Measurements from ENCODE around the gene ITGB4.
"Not testable (repeated sequence)": the region's sequence is repeated elsewhere in the genome, so short reads cannot be mapped to it uniquely, and the experiment has no call there.

The ITGB4 gene

DNA sequence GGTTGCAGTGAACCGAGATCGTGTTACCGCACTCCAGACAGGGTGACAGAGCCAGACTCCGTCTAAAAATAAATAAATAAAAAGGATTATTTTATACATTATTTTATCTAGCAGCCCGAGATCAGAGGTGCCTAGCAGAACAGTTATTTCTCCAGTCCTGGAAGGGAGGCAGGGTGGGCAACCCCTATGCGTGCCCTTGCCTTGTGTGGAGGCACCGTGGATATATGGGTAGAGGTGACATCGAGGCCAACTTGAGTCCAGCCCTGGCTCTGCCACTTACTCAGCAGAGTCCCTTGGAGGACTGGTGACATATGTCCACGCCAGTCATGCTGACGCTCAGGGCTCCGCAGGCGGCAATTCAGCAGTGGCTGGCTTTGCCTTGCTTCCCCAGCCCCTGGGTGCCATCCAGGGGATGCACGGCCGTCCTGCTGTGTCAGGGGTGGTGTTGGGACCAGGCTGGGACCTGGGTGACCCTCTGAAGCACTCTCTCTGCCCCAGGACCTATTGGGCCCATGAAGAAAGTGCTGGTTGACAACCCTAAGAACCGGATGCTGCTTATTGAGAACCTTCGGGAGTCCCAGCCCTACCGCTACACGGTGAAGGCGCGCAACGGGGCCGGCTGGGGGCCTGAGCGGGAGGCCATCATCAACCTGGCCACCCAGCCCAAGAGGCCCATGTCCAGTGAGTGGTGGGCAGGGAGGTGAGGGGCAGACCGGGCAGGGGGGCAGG is 30.6 kb downstream of the ITGB4 start:
- no peak for DNase-seq (ENCODE audit: extremely low spot score, insufficient read length, low read depth)
- no peak for FAIRE-seq

DNA sequence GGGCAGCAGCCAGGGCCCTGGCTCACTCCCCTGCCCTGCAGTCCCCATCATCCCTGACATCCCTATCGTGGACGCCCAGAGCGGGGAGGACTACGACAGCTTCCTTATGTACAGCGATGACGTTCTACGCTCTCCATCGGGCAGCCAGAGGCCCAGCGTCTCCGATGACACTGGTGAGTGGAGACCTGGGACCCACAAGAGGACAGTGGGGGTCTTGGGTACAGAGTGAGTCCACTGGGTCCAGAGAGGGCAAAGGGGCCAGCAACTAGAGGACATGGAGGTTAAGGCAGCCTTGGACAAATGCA is 31.1 kb downstream of the ITGB4 start:
- DNase-seq (ENCODE audit: extremely low spot score, insufficient read length, low read depth), result no peak
- no peak for FAIRE-seq

DNA sequence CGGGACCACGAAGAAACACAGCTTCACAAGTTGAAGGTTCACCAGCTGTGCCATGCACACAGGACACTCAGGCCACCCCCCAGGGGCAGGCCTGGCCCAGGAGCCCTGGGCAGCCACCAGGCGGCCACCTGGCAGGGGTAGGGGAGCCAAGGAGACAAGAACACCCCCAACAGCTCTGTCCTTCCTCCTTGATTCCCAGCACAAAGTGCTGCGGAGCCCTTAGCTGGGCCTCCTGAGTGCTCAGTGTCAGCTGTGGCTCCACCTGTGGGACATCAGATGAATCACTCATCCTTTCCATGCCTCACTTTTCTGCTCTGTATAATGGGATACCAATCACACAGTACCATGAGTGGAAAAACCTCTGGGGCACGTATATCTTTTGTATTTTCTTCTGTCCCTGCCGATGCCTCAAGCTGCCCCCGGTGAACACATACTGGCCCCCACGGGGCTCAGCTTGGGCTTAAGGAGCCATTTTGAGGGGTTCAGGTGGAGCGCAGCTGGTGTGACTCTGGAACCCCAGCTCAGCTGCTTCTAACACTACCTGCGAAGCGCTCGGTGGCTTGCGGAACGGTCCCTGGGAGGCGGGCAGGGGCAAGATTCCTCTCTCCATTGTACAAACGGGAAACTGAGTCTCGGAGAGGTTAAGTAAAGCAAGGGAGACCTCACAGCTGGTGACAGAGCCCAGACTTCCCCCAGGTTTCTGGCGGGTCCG is 31.7 kb downstream of the ITGB4 start:
- FAIRE-seq, result peak; percentile 81
- no peak for DNase-seq (ENCODE audit: extremely low spot score, insufficient read length, low read depth)

DNA sequence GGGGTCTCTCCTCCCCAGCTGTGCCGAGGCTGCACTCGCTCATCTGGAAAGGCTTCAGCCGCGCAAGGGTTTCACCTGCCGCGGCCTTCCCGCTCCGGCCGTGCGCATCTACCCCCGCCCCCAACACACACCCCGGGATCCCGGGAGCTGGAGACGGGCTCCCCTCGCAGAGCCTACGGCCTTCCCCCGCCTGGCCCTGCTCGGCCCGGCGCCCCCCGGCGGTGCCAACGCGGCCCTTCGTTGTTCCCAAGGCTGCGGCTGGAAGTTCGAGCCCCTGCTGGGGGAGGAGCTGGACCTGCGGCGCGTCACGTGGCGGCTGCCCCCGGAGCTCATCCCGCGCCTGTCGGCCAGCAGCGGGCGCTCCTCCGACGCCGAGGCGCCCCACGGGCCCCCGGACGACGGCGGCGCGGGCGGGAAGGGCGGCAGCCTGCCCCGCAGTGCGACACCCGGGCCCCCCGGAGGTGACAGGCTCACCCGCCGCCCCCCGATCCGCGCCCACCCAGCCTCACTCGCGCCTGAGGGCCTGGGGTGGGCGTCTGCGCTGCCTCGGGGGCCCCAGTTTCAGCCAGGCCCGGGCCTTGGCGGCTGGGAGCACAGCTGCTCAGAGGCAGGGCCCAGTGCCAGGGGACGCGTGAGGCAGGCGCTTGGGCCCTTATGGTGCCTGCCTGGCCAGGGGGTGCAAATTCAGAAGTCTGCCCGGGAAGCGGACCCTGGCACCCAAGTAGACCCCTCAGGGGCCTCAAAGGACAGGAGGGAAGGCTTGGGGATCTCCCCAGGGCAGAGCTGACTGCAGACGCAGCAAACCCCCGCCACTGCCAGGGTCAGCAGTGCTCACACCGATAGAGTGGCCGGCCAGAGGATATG is 32.5 kb downstream of the ITGB4 start:
- peak; percentile 65 for DNase-seq (ENCODE audit: extremely low spot score, insufficient read length, low read depth)
- peak; percentile 53 for FAIRE-seq

DNA sequence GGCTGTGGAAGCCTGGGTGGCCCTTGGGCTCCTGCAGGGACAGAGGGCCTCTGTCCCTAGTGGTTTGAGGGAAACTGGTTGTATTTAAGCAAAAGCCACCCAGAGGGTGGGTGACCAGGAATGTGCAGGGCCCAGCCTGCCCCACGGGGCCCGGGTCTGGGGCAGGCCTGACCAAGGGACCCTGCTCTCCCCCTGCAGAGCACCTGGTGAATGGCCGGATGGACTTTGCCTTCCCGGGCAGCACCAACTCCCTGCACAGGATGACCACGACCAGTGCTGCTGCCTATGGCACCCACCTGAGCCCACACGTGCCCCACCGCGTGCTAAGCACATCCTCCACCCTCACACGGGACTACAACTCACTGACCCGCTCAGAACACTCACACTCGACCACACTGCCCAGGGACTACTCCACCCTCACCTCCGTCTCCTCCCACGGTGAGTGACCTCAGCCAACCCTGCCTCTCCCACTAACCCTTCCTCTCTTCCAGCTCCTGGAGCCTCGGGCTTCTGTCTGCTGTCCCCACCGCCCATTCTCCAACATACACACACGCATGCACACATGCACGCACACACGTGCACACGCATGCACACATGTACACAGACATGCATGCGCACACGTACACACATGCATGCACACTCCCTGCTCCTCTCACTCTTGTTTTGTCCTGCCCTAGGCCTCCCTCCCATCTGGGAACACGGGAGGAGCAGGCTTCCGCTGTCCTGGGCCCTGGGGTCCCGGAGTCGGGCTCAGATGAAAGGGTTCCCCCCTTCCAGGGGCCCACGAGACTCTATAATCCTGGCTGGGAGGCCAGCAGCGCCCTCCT is 33.3 kb downstream of the ITGB4 start:
- DNase-seq (ENCODE audit: extremely low spot score, insufficient read length, low read depth) (no peak), FAIRE-seq (no peak)

GRCh38 chr17:75755205-75755901 is 34.1 kb downstream of the ITGB4 start:
- no peak for DNase-seq (ENCODE audit: extremely low spot score, insufficient read length, low read depth)
- FAIRE-seq, result no peak

- no peak for DNase-seq (ENCODE audit: extremely low spot score, insufficient read length, low read depth)
- FAIRE-seq, result no peak
These were observed 34.7 kb downstream of the ITGB4 start for GRCh38 chr17:75755990-75756389.

- DNase-seq (ENCODE audit: extremely low spot score, insufficient read length, low read depth) (no peak), FAIRE-seq (no peak)
These were observed 35.3 kb downstream of the ITGB4 start for GRCh38 chr17:75756451-75757085.

GRCh38 chr17:75757086-75757681 is 35.9 kb downstream of the ITGB4 start:
- DNase-seq (ENCODE audit: extremely low spot score, insufficient read length, low read depth), result no peak
- FAIRE-seq, result no peak

- DNase-seq (ENCODE audit: extremely low spot score, insufficient read length, low read depth) (no peak), FAIRE-seq (no peak)
These were observed 37.1 kb downstream of the ITGB4 start for GRCh38 chr17:75758131-75758905.

- no peak for FAIRE-seq
- DNase-seq (ENCODE audit: extremely low spot score, insufficient read length, low read depth), result no peak
These were observed 38.2 kb downstream of the ITGB4 start for GRCh38 chr17:75759457-75759856.

DNA sequence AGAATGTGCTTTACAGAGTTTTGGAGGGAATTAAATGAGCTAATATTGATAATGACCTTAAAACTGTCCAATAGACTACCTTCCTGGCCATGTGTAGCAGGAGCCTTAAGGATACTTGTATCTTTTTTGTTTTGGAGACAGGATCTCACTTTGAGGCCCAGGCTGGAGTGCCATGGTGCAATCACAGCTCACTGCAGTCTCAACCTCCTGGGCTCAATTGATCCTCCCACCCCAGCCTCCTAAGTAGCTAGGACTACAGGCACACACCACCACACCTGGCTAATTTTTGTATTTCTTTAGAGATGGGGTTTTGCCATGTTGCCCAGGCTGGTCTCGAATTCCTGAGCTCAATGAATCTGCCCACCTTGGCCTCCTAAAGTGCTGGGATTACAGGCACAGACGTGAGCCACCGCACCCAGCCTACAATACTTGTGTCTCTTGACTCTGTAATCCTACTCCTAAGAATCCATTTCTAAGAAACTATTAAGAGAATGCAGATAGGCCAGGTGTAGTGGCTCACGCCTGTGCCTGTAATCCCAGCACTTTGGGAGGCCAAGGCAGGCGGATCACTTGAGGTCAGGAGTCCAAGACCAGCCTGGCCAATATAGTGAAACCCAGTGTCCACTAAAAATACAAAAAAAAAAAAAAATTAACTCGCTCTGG is 38.9 kb downstream of the ITGB4 start:
- not testable (repeated sequence) for DNase-seq (ENCODE audit: extremely low spot score, insufficient read length, low read depth); FAIRE-seq

DNA sequence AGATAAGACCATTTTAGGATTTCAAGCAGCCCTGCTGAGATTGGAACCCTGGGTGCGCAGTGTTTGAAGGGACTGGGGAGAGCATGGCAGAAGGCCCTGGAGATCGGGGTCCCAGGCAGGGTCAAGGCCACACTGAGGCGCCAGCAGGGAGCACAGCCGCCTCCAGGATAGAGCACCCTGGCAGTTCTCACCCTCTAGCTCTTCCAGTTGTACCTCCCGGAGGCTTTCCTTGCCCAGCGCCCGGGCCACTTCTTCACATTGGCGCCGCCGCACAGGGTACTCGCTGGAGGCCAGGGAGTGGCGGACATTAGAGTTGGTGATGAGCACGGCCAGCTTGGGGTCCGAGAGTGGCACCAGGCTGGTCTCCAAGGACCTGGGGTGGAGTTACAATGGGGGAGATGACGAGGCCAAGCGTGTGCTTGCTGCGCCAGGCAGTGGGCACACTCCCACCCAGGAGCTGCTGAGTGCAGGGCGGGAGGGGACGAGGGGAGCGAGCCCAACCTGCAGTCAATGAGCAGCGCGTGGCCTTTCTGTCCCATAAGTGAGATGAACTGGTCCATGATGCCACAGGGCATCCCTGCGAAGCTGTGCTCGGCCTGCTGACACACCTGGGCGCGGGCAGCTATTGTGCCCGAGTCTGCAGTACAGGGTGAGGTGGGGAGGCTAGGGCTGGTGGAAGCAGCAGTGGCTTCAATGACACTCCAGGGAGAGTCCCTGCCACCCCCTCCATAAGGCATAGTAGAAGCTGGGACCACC is 41.4 kb downstream of the ITGB4 start:
- no peak for FAIRE-seq
- DNase-seq (ENCODE audit: extremely low spot score, insufficient read length, low read depth), result no peak

- FAIRE-seq, result no peak
- no peak for DNase-seq (ENCODE audit: extremely low spot score, insufficient read length, low read depth)
These were observed 42.0 kb downstream of the ITGB4 start for GRCh38 chr17:75763269-75763607.

DNA sequence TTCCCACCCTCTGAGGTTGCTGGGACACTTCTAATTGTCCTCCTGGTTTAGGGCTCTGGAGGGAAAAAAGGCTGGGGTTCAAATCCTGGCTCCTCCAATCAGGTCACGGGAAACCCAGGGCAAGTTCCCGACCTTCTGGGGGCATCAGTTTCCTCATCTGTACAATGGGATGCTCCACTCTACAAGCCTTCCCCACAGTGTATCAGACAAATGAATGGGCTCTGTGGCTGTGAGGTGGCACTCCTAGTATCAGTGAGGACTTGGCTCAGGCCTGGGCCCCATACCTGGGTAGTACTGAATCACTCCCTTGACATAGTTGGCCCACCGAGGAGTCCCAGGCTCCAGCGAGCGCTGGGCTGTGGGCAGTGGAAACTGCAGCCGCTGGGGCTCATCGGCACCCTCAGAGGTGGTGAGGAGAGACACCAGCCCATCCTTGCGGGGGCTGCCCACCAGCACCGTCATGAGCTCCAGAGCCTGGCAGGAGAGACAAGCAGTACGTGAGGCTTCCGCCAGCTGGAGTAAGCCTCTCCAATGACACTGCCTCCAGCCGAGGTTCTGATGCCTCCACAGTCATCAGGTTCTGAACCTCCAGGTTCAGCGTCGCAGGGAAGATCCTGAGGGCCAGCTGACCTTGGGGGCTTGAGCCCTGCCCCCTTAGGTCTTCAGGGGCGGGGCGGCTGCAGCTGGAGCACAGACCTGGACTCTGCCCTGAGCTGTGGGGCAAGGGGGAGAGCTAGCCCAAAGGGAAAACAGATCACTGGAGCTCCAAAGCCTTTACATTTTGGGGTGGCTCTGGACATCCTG is 42.6 kb downstream of the ITGB4 start:
- DNase-seq (ENCODE audit: extremely low spot score, insufficient read length, low read depth), result no peak
- FAIRE-seq, result no peak

- DNase-seq (ENCODE audit: extremely low spot score, insufficient read length, low read depth) (no peak), FAIRE-seq (no peak)
These were observed 43.1 kb downstream of the ITGB4 start for GRCh38 chr17:75764417-75764710.

All from GM18507 (cell line).